AG09309 (cell line): ENCODE results near the gene KIF6.
A peak's percentile ranks its signal among the peaks of the same experiment; 100 is the strongest.

ENCODE experiments used
- DNase-seq: peaks from one replicate; pipeline ENCODE4 v3.0.0-alpha.2; 2010; ENCODE audit warnings: low read depth
- H3K4me3 ChIP-seq: 2 replicates; pipeline ENCODE4 v1.5.1; 2011; ENCODE audit warnings: mild to moderate bottlenecking, low read depth, low read length, moderate library complexity; ENCODE audit not compliant: control insufficient read depth
- CTCF ChIP-seq: IDR thresholded peaks from 2 replicates; pipeline ENCODE4 v1.5.1; 2011; ENCODE audit warnings: mild to moderate bottlenecking, low read depth, low read length, inconsistent platforms; ENCODE audit not compliant: insufficient read depth, control insufficient read depth; ENCODE audit errors: missing control alignments

KIF6 gene

GRCh38 chr6:39439342-39440038 is 285.7 kb downstream of the KIF6 start:
- TF ChIP-seq CTCF = no peak
- H3K4me3 ChIP-seq = no peak overlapping the region
- no peak for DNase-seq

- H3K4me3 ChIP-seq = no peak overlapping the region
- DNase-seq = no peak
- no peak for TF ChIP-seq CTCF
Observed at GRCh38 chr6:39433630-39434029, 291.6 kb downstream of the KIF6 start.

GRCh38 chr6:39432330-39433025 is 292.7 kb downstream of the KIF6 start:
- no peak overlapping the region for H3K4me3 ChIP-seq
- no peak for TF ChIP-seq CTCF
- peak; percentile 57 for DNase-seq

GRCh38 chr6:39430871-39431523 is 294.2 kb downstream of the KIF6 start:
- TF ChIP-seq CTCF = no peak
- no peak for DNase-seq
- H3K4me3 ChIP-seq = no peak overlapping the region

GRCh38 chr6:39430446-39430845 is 294.8 kb downstream of the KIF6 start:
- no peak for TF ChIP-seq CTCF
- DNase-seq = no peak
- no peak overlapping the region for H3K4me3 ChIP-seq

GRCh38 chr6:39428816-39429215 is 296.4 kb downstream of the KIF6 start:
- TF ChIP-seq CTCF = no peak
- no peak overlapping the region for H3K4me3 ChIP-seq
- DNase-seq = no peak
